ENCODE results near the gene TLL1. TPM values are rescaled to one million over a fixed set of nuclear protein-coding genes. Genes with fewer than 3 reads are reported as not detected.

The TLL1 gene
- total and polyA plus RNA-seq, 2 donors (not counting 3 experiments of a cell fraction or from before 2014, with no cell fraction given): 0.41 to 1.4 TPM

DNA sequence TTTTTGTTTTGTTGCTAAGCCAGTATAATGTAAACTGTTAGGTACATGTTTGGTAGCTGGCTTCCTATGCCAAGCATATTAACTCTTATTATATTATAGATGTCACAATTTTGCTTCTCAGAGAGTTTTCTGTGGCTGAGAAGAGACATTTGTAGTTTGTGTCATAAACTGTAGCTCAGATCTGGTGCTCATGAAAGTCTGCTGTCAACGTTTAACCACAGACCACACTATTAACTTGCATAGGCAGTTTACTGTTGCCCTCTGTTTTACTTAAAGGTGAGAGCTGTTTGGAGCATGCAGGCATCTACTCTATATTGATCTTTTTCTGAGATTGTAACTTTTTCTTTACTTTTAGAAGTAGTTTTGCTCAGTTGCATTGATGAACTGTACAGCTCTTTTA lies 166.8 kb downstream of the TLL1 start:
- no peaks in the 10 kb centered on the region for H3K9me3 ChIP-seq (replicated peaks; ENCODE audit: control insufficient read depth, insufficient read depth, low read length)
- no peaks in the 10 kb centered on the region for H3K79me2 ChIP-seq (ENCODE audit: control insufficient read depth, insufficient read depth, low read length)
- CTCF ChIA-PET: interaction anchor here (1.0 to 2.7 kb wide), 4 partner anchors 9 to 546 kb away, joined by 3 to 16 read pairs (median 4); no protein-coding TSS in a partner anchor
- FAIRE-seq (no peak), DNase-seq (ENCODE audit: low read depth, low spot score) (no peak)
- dilution Hi-C loops (cut with MboI; ENCODE audit: extremely low pct_ligation_motif_present, low sequenced_read_pairs): no loop called here
- H3K36me3 ChIP-seq (ENCODE audit: control insufficient read depth in 2 of 2, extremely low read depth in 1 of 2, insufficient read depth in 2 of 2, low read length in 2 of 2): no peaks in the 10 kb centered on the region
- BruUV-seq (replicated peaks): no TSS peak
- no peaks in the 10 kb centered on the region for H3K27me3 ChIP-seq (ENCODE audit: control insufficient read depth in 2 of 2, insufficient read depth in 2 of 2, low read length in 2 of 2)
- TF ChIP-seq FOS (IDR thresholded peaks at IDR 0.05; ENCODE audit: borderline replicate concordance, insufficient read depth, low read length) (no peak), POLR2AphosphoS5 (IDR thresholded peaks at IDR 0.05; ENCODE audit: insufficient read depth, low read depth, low read length) (no peak), GATA2 (IDR thresholded peaks at IDR 0.05; ENCODE audit: insufficient read depth, insufficient read length, low read depth, low read length) (no peak)
- no peak overlapping the region for H3K4me3 ChIP-seq (replicated peaks in 1 of 3; ENCODE audit: insufficient read depth in 1 of 3, low read depth in 1 of 3, low read length in 3 of 3)
- no peaks in the 10 kb centered on the region for H3K4me1 ChIP-seq (ENCODE audit: control insufficient read depth, extremely low read depth, insufficient read depth, low read length)
- H3K27ac ChIP-seq (ENCODE audit: insufficient read depth, low read depth, low read length): no peak overlapping the region
- no peak overlapping the region for H2AFZ ChIP-seq (ENCODE audit: low read depth, low read length)
- no peaks in the 10 kb centered on the region for H4K20me1 ChIP-seq (replicated peaks; ENCODE audit: control insufficient read depth, extremely low read depth, insufficient read depth, low read length)
- POLR2A ChIA-PET: no interaction called here
- no peak overlapping the region for H3K4me2 ChIP-seq (ENCODE audit: insufficient read depth, low read length)
- intact Hi-C loops (cut with micrococcal nuclease): no loop called here
- H3K9me1 ChIP-seq (replicated peaks; ENCODE audit: control insufficient read depth, extremely low read depth, insufficient read depth, low read length): no peaks in the 10 kb centered on the region
- H3K9ac ChIP-seq (replicated peaks; ENCODE audit: extremely low read depth, insufficient read depth, low read length): no peak overlapping the region

DNA sequence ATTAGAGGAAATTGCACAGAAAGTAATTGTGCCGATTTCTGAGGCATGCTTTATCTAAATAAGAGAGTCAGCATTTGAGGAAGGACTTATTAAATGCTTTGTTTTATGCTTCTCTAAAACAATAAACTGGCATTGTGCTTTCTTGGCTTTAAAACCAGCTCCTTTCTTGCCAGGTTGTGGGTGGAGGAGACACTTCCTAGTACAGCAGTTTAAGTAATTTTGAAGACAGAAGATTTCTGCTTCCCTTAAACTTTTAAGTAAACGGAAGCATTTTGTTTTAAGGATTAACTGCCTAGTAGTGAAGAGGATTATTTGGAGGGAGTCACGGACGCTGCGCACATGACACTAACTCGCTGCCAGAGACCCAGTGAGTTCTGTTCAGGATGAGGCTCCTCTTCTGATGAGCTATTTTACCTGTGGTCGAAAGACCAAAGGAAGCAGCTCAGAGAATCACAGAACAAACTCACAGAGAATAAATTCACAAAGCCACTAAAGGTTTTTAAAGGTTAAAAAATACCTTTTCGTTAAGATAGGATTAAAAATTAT lies 169.5 kb downstream of the TLL1 start:
- Histone ChIP-seq H3K79me2 (ENCODE audit: control insufficient read depth, insufficient read depth, low read length) (no peaks in the 10 kb centered on the region), H3K9me3 (replicated peaks; ENCODE audit: control insufficient read depth, insufficient read depth, low read length) (no peaks in the 10 kb centered on the region), H3K36me3 (ENCODE audit: control insufficient read depth in 2 of 2, extremely low read depth in 1 of 2, insufficient read depth in 2 of 2, low read length in 2 of 2) (no peaks in the 10 kb centered on the region), H3K4me2 (ENCODE audit: insufficient read depth, low read length) (no peak overlapping the region), H3K9ac (replicated peaks; ENCODE audit: extremely low read depth, insufficient read depth, low read length) (no peak overlapping the region), H3K4me1 (ENCODE audit: control insufficient read depth, extremely low read depth, insufficient read depth, low read length) (no peaks in the 10 kb centered on the region), H4K20me1 (replicated peaks; ENCODE audit: control insufficient read depth, extremely low read depth, insufficient read depth, low read length) (no peaks in the 10 kb centered on the region), H3K4me3 (replicated peaks in 1 of 3; ENCODE audit: insufficient read depth in 1 of 3, low read depth in 1 of 3, low read length in 3 of 3) (no peak overlapping the region), H3K27ac (ENCODE audit: insufficient read depth, low read depth, low read length) (no peak overlapping the region), H3K27me3 (ENCODE audit: control insufficient read depth in 2 of 2, insufficient read depth in 2 of 2, low read length in 2 of 2) (no peaks in the 10 kb centered on the region), H2AFZ (ENCODE audit: low read depth, low read length) (peak overlapping the region; percentile 31), H3K9me1 (replicated peaks; ENCODE audit: control insufficient read depth, extremely low read depth, insufficient read depth, low read length) (no peaks in the 10 kb centered on the region)
- CTCF ChIA-PET: interaction anchor here (1.5 kb wide), 1 partner anchor 549 kb away, joined by 3 read pairs; no protein-coding TSS in a partner anchor
- peak; percentile 29 for DNase-seq (ENCODE audit: low read depth, low spot score)
- FAIRE-seq: no peak
- dilution Hi-C loops (cut with MboI; ENCODE audit: extremely low pct_ligation_motif_present, low sequenced_read_pairs) (no loop called here), intact Hi-C loops (cut with micrococcal nuclease) (no loop called here)
- POLR2A ChIA-PET: no interaction called here
- no TSS peak for BruUV-seq (replicated peaks)
- TF ChIP-seq GATA2 (IDR thresholded peaks at IDR 0.05; ENCODE audit: insufficient read depth, insufficient read length, low read depth, low read length): no peak
- no peak for TF ChIP-seq CTCF (IDR thresholded peaks at IDR 0.05; ENCODE audit: extremely low read depth in 1 of 2, insufficient read depth in 1 of 2, low read depth in 1 of 2, low read length in 2 of 2)
- TF ChIP-seq, protein P1, sequence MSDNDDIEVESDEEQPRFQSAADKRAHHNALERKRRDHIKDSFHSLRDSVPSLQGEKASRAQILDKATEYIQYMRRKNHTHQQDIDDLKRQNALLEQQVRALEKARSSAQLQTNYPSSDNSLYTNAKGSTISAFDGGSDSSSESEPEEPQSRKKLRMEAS (IDR thresholded peaks at IDR 0.05; ENCODE audit: insufficient read depth, insufficient read length): no peak
- TF ChIP-seq FOS (IDR thresholded peaks at IDR 0.05; ENCODE audit: borderline replicate concordance, insufficient read depth, low read length): no peak
- TF ChIP-seq JUN (IDR thresholded peaks at IDR 0.05; ENCODE audit: borderline replicate concordance, insufficient read depth, insufficient read length, low read depth): no peak
- no peak for TF ChIP-seq MYC (IDR thresholded peaks at IDR 0.05; ENCODE audit: low read depth, low read length)
- no peak for TF ChIP-seq POLR2AphosphoS5 (IDR thresholded peaks at IDR 0.05; ENCODE audit: insufficient read depth, low read depth, low read length)
- no peak for TF ChIP-seq POLR2A (IDR thresholded peaks at IDR 0.05; ENCODE audit: low read depth, low read length)
- TF ChIP-seq EZH2 (IDR thresholded peaks at IDR 0.05; ENCODE audit: borderline replicate concordance, low read depth, low read length, severe bottlenecking): no peak

Measured in endothelial cell of umbilical vein (primary cell).